Gastrocnemius medialis (tissue), 4 donors: ENCODE measurements around the gene UBQLN4. TPM values are rescaled to one million over a fixed set of nuclear protein-coding genes. Genes with fewer than 3 reads are reported as not detected.
A peak's percentile ranks its signal among the peaks of the same experiment; 100 is the strongest.

Experiments
- ATAC-seq, 2 donors: fragments of 150-250 bp; one replicate each; pipeline ENCODE4 v1.9.1; 2016
- DNase-seq, 2 donors: peaks; one replicate each; pipeline ENCODE4 v3.0.0-alpha.2; 2019
- H3K27ac ChIP-seq, 4 donors: fragments of 200-600 bp; sonication (generic); 1 replicate in 1 of 4; 2 replicates in 3 of 4; pipeline ENCODE4 v1.5.1; 2016 to 2018; ENCODE audit warnings: mild to moderate bottlenecking in 2 of 4, moderate library complexity in 1 of 4
- H3K27me3 ChIP-seq, 3 donors: fragments of 200-600 bp; sonication (generic) in 2 of 3; 1 replicate in 1 of 3; 2 replicates in 2 of 3; pipeline versions ENCODE4 v1.5.1 to v1.6.0; 2016 to 2019; ENCODE audit warnings: mild to moderate bottlenecking in 1 of 3, moderate library complexity in 1 of 3
- H3K36me3 ChIP-seq, 2 donors: fragments of 200-600 bp; sonication (generic) in 1 of 2; one replicate each; pipeline ENCODE4 v1.5.1; 2017 to 2018
- H3K4me1 ChIP-seq, 2 donors: fragments of 200-600 bp; sonication (generic) in 1 of 2; one replicate each; pipeline ENCODE4 v1.5.1; 2016 to 2017; ENCODE audit warnings: mild to moderate bottlenecking in 2 of 2
- H3K4me3 ChIP-seq, 4 donors: fragments of 200-600 bp; sonication (generic) in 3 of 4; 1 replicate in 1 of 4; 2 replicates in 3 of 4; pipeline ENCODE4 v1.5.1; 2016 to 2019; ENCODE audit warnings: mild to moderate bottlenecking in 2 of 4
- H3K9me3 ChIP-seq, 3 donors: fragments of 200-600 bp; sonication (generic) in 2 of 3; 1 replicate in 1 of 3; 2 replicates in 2 of 3; pipeline ENCODE4 v1.5.1; 2016 to 2019
- CTCF ChIP-seq, 5 experiments: fragments of 450-650 bp in 3 of 5; fragments of 200-600 bp in 2 of 5; sonication (generic) in 2 of 5; IDR thresholded peaks in 4 of 5; conservative IDR thresholded peaks in 1 of 5; 1 replicate in 4 of 5; 2 replicates in 1 of 5; pipeline ENCODE4 v1.5.1; 2016 to 2019; ENCODE audit warnings: antibody characterized with exemption in 5 of 5, mild to moderate bottlenecking in 3 of 5, moderate library complexity in 3 of 5
- POLR2A ChIP-seq, 2 donors: fragments of 450-650 bp; IDR thresholded peaks; one replicate each; pipeline ENCODE4 v1.6.1; 2017; ENCODE audit warnings: antibody characterized with exemption in 2 of 2, mild to moderate bottlenecking in 2 of 2, moderate library complexity in 2 of 2
- in situ Hi-C, 4 donors: fragments of 200-750 bp; cut with MboI; loops; one replicate each; pipeline versions ENCODE4 v1.15.0 to v1.8.0; 2017; ENCODE audit warnings: low sequenced_read_pairs in 4 of 4
- intact Hi-C: fragments of 100-400 bp; cut with DNase I; formaldehyde crosslinking; loops from one replicate; pipeline ENCODE4 v1.15.1; 2023; ENCODE audit warnings: low total_unique reads
- total RNA-seq, 4 donors: library from RNA; depleted of rRNA; stranded (reverse); fragments of >200 nt; gene quantifications; one replicate each; pipeline versions ENCODE4 v1.1.0 to v1.2.3, GENCODE V29; 2016

The UBQLN4 gene
- total RNA-seq, 4 donors from 2014 or later: 42.3 to 60.1 (median 46.0) TPM

GRCh38 chr1:155996166-155996565, 57.4 kb downstream of the UBQLN4 start:
- no peak overlapping the region for H3K4me3 ChIP-seq
- in situ Hi-C loops: no loop called here
- H3K9me3 ChIP-seq: no peaks in the 10 kb centered on the region
- intact Hi-C loops: no loop called here
- DNase-seq: no peak
- no peak overlapping the region for H3K27ac ChIP-seq
- H3K27me3 ChIP-seq: no peaks in the 10 kb centered on the region
- ATAC-seq: no peak
- no peaks in the 10 kb centered on the region for H3K4me1 ChIP-seq
- TF ChIP-seq POLR2A (IDR thresholded peaks at IDR 0.05): no peak
- TF ChIP-seq CTCF (IDR thresholded peaks at IDR 0.05 in 4 of 5, conservative IDR thresholded peaks at IDR 0.05 in 1 of 5): no peak
- no peaks in the 10 kb centered on the region for H3K36me3 ChIP-seq

GRCh38 chr1:155993595-155993994, 60.0 kb downstream of the UBQLN4 start:
- intact Hi-C loops (no loop called here), in situ Hi-C loops (loop anchor here in 2 of 4 donors (5.0 kb wide), 1 partner anchor 56 kb away; no protein-coding TSS in a partner anchor)
- Histone ChIP-seq H3K27me3 (no peaks in the 10 kb centered on the region), H3K27ac (no peak overlapping the region), H3K4me1 (peaks cover 3 to 5% of the 10 kb centered on the region in 2 donors), H3K36me3 (no peaks in the 10 kb centered on the region), H3K9me3 (no peaks in the 10 kb centered on the region), H3K4me3 (no peak overlapping the region)
- DNase-seq (no peak), ATAC-seq (no peak)
- TF ChIP-seq CTCF (IDR thresholded peaks at IDR 0.05 in 4 of 5, conservative IDR thresholded peaks at IDR 0.05 in 1 of 5): no peak

GRCh38 chr1:155990005-155990739, 63.4 kb downstream of the UBQLN4 start:
- H3K4me3 ChIP-seq: no peak overlapping the region
- in situ Hi-C loops: loop anchor here in 2 of 4 donors (5.0 kb wide), 1 partner anchor 53 kb away; no protein-coding TSS in a partner anchor

GRCh38 chr1:155989242-155990004, 64.2 kb downstream of the UBQLN4 start:
- TF ChIP-seq CTCF (IDR thresholded peaks at IDR 0.05 in 4 of 5, conservative IDR thresholded peaks at IDR 0.05 in 1 of 5) (peak; percentile 98 to 99 (median 99)), POLR2A (IDR thresholded peaks at IDR 0.05) (no peak)
- Histone ChIP-seq H3K4me1 (peaks cover 3 to 7% of the 10 kb centered on the region in 2 donors), H3K36me3 (no peaks in the 10 kb centered on the region), H3K4me3 (peak overlapping the region; percentile 26 to 44 (median 40)), H3K9me3 (no peaks in the 10 kb centered on the region), H3K27me3 (no peaks in the 10 kb centered on the region), H3K27ac (peak overlapping the region in 2 of 4 donors; percentile 22 to 35)
- intact Hi-C loops: loop anchor here (1.0 to 2.0 kb wide), 2 partner anchors 23 to 51 kb away; no protein-coding TSS in a partner anchor
- DNase-seq: peak; percentile 42 to 67
- peak; percentile 89 to 95 for ATAC-seq
- in situ Hi-C loops: loop anchor here (5.0 kb wide), 1 partner anchor 52 kb away; no protein-coding TSS in a partner anchor

More at GRCh38 chr1:155990005-155990739, 63.4 kb downstream of the UBQLN4 start:
- Histone ChIP-seq H3K27me3 (no peaks in the 10 kb centered on the region), H3K4me1 (peaks cover 3 to 7% of the 10 kb centered on the region in 2 donors), H3K27ac (no peak overlapping the region), H3K9me3 (no peaks in the 10 kb centered on the region), H3K36me3 (no peaks in the 10 kb centered on the region)
- ATAC-seq: no peak
- intact Hi-C loops: no loop called here
- no peak for TF ChIP-seq CTCF (IDR thresholded peaks at IDR 0.05 in 4 of 5, conservative IDR thresholded peaks at IDR 0.05 in 1 of 5)
- no peak for TF ChIP-seq POLR2A (IDR thresholded peaks at IDR 0.05)
- DNase-seq: no peak

Other genes starting within 250 kb of the UBQLN4 start
- 10 to 100 TPM; 17.2 to 36.1 (median 19.9) TPM for gene GON4L, start 196.6 kb downstream of the UBQLN4 start, total RNA-seq
- 1 to 10 TPM; 2.4 to 5.3 (median 3.1) TPM for gene SYT11, start 194.2 kb downstream of the UBQLN4 start, total RNA-seq
- 10 to 100 TPM in 3 of 4 donors, 1 to 10 TPM in 1; 9.6 to 16.8 (median 15.2) TPM for gene RIT1, start 142.4 kb downstream of the UBQLN4 start, total RNA-seq
- 10 to 100 TPM; 18.2 to 46.3 (median 26.3) TPM for gene KHDC4, start 119.4 kb downstream of the UBQLN4 start, total RNA-seq
- gene RXFP4, start 112.2 kb downstream of the UBQLN4 start, total RNA-seq: not detected
- 10 to 100 TPM; 13.6 to 27.3 (median 26.4) TPM for gene ARHGEF2, start 75.3 kb downstream of the UBQLN4 start, total RNA-seq
- gene SSR2, start 32.8 kb downstream of the UBQLN4 start, total RNA-seq: 100 to 1,000 TPM in 2 of 4 donors, 10 to 100 TPM in 2; 70.6 to 118 (median 108) TPM
- 10 to 100 TPM; 51.5 to 82.7 (median 72.6) TPM for gene LAMTOR2, start 984 bp upstream of the UBQLN4 start, total RNA-seq
- gene RAB25, start 7.4 kb upstream of the UBQLN4 start, total RNA-seq: 1 to 10 TPM in 1 of 4 donors, not detected in 3; 1.2 TPM
- gene MEX3A, start 28.7 kb upstream of the UBQLN4 start, total RNA-seq: not detected
- gene LMNA, start 60.9 kb upstream of the UBQLN4 start, total RNA-seq: 100 to 1,000 TPM; 143 to 244 (median 220) TPM
- 1 to 10 TPM in 2 of 4 donors, under 1 TPM in 2; 0.29 to 2.4 (median 1.2) TPM for gene SEMA4A, start 99.8 kb upstream of the UBQLN4 start, total RNA-seq
- gene SLC25A44, start 140.3 kb upstream of the UBQLN4 start, total RNA-seq: 10 to 100 TPM in 3 of 4 donors, 1 to 10 TPM in 1; 9.2 to 19.5 (median 18.5) TPM
- gene PMF1, start 159.2 kb upstream of the UBQLN4 start, total RNA-seq: 100 to 1,000 TPM in 2 of 4 donors, 10 to 100 TPM in 2; 73.3 to 119 (median 89.9) TPM
- not detected for gene BGLAP, start 188.4 kb upstream of the UBQLN4 start, total RNA-seq
- gene PAQR6, start 194.3 kb upstream of the UBQLN4 start, total RNA-seq: under 1 TPM in 2 of 4 donors, not detected in 2; 0.16 to 0.46 TPM
- 10 to 100 TPM; 47.4 to 83.1 (median 62.7) TPM for gene SMG5, start 229.0 kb upstream of the UBQLN4 start, total RNA-seq
- 1 to 10 TPM in 1 of 4 donors, under 1 TPM in 3; 0.20 to 1.5 (median 0.68) TPM for gene TMEM79, start 230.5 kb upstream of the UBQLN4 start, total RNA-seq
- 10 to 100 TPM; 10.1 to 16.5 (median 13.6) TPM for gene GLMP, start 241.9 kb upstream of the UBQLN4 start, total RNA-seq
- gene VHLL, start 245.5 kb upstream of the UBQLN4 start, total RNA-seq: not detected